Prostate gland (tissue), 2 donors: ENCODE measurements around the gene ACAD9.

Experiments
- POLR2AphosphoS5 ChIP-seq: sonication (generic); formaldehyde crosslinking; IDR thresholded peaks from one replicate; pipeline ENCODE4 v1.6.1; 2017; ENCODE audit warnings: antibody characterized with exemption
- TF ChIP-seq, protein P1 (sequence below), 4 experiments: fragments of 200-600 bp in 2 of 4; fragments of 450-650 bp in 2 of 4; sonication (generic) in 2 of 4; IDR thresholded peaks; 1 replicate in 3 of 4; 2 replicates in 1 of 4; pipeline ENCODE4 v1.5.1; 2016 to 2019; ENCODE audit warnings: antibody characterized with exemption in 4 of 4, mild to moderate bottlenecking in 2 of 4, moderate library complexity in 2 of 4

DNA sequence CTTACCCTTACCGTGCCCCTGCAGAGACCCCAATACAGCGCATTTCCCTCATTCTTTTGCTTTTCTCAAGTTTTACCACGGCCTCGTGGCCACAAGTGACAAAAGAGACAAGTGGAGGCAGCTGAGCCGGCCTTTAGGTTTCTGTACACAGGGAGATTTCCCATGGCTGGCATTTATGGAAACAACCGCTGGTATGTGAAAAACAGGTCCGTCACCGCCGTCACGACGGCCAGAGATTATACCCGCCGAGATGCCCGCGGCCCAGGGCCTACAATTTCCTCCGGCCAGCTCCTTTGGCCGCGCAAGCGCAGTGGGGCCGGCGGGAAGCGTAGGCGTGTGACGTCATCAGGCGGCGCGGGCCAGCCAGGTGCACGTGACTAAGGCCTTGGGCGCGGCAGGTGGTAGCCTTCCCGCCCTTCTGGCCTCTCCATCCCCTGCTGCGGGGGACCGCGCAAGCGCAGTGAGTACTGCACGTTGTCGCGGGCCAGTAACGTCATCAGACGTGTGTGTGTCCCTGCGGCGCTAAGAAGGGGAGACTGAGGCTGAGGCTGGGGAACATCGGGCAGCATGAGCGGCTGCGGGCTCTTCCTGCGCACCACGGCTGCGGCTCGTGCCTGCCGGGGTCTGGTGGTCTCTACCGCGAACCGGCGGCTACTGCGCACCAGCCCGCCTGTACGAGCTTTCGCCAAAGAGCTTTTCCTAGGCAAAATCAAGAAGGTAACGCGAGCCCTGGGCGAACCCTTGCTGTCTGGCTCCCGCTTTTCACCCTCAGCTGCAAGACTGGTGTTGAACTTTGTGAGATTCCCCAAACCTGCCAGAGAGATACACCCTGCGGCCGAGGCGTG is at the start of gene ACAD9:
- TF ChIP-seq, protein P1, sequence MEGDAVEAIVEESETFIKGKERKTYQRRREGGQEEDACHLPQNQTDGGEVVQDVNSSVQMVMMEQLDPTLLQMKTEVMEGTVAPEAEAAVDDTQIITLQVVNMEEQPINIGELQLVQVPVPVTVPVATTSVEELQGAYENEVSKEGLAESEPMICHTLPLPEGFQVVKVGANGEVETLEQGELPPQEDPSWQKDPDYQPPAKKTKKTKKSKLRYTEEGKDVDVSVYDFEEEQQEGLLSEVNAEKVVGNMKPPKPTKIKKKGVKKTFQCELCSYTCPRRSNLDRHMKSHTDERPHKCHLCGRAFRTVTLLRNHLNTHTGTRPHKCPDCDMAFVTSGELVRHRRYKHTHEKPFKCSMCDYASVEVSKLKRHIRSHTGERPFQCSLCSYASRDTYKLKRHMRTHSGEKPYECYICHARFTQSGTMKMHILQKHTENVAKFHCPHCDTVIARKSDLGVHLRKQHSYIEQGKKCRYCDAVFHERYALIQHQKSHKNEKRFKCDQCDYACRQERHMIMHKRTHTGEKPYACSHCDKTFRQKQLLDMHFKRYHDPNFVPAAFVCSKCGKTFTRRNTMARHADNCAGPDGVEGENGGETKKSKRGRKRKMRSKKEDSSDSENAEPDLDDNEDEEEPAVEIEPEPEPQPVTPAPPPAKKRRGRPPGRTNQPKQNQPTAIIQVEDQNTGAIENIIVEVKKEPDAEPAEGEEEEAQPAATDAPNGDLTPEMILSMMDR (IDR thresholded peaks at IDR 0.05) = peak in 2 of 4 experiments; percentile 33 to 34
- peak; percentile 100 for TF ChIP-seq POLR2AphosphoS5
